ENCODE measurements around the gene CASP3.
"Not testable (repeated sequence)": the region's sequence is repeated elsewhere in the genome, so short reads cannot be mapped to it uniquely, and the experiment has no call there.

CASP3 gene

GRCh38 chr4:184662236-184662635 lies 13.0 kb upstream of the CASP3 start:
- DNase-seq: no peak

DNA sequence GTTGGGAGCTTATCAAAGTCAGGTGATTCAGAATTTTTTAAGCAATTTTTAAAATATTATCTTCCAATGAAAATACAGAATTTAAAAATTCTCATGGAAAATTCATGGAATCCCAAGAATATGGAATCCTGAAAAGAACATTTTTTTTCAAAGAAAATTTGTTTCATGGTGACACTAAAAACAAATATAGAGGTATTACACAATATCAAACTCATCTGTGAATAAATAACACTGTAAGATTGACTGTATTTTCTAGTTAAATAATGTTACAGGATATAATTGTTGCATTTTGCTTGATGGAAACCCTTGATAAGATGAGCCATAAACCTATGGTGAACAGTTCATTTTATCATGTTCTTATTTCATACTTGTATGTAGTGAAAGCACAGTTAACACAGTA lies 11.7 kb upstream of the CASP3 start:
- no peak for DNase-seq

DNA sequence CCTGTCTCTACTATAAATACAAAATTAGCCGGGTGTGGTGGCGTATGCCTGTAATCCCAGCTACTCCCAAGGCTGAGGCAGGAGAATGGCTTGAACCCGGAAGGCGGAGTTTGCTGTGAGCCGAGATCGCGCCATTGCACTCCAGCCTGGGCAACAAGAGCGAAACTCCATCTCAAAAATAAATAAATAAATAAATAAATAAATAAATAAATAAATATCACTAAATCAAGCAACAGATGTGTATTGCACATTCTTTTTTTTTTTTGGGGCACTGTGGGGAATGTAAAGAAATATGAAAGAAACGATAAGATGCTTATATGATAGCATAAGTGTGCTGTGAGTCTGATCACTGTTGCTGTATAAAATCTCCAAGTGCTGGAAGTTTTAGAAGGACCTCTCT lies 8.6 kb upstream of the CASP3 start:
- DNase-seq: not testable (repeated sequence)

GRCh38 chr4:184657144-184657543 lies 7.9 kb upstream of the CASP3 start:
- no peak for DNase-seq

DNA sequence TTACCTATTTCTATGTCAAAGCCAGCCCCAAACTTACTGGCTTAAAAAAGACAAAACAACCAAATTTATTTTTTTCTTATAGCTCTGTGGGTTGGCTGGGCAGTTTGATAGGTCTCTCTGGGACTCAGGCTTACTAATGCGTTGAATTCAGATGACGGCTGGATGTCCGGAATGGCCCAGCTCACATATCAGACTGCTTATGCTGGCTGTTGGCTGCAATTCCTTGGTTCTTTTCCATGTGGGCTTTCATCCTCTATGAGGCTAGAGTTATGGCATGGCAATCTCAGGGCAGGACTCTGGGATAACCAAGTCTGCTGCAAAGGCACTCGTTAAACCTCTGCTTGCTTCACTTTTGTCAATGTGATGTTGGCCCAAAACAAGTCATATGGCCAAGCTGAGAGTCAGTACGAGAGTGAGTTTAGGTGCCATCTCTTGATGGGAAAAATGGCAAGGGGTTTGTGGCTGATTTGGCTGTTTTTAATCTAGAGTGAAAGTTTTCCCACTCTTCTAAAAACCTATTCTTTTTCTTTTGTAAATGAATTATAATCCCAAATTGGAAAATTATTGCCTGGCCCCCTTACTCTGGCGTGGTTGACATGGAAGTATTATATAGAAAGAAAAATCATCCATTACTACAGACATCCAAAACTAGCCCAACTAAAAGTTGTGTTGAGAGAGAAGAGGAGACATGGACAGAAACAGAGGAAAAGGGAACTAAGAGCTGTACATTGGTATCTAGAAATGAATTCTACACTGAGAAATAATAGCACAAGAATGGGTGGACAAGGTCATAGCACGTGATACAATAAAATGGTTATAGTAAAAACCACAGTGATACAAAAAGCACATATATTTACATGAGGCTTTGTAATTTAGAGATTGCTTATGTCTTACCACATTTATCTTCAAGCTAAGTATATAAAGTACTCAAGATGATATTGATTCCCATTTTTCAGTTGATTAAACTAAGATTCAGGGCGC lies 6.9 kb upstream of the CASP3 start:
- DNase-seq: no peak

- no peak for DNase-seq
Measured at GRCh38 chr4:184653650-184654049, 4.4 kb upstream of the CASP3 start.

DNA sequence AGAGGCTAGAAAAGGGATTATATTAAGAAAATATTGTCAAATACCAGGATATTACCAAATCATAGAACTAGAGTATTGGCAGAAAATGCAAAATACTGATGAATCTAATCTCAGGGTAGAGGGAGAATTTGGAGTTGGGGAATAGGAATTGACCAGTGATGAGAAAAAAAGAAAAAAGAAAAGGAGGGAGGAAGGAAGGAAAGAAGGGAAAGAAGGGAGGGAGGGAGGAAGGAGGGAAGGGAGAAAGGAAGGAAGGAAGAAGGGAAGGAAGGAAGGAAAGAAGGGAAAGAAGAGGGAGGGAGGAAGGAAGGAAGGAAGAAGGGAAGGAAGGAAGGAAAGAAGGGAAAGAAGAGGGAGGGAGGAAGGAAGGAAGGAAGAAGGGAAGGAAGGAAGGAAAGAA lies 3.4 kb upstream of the CASP3 start:
- DNase-seq: not testable (repeated sequence)

GRCh38 chr4:184651899-184652298 lies 2.7 kb upstream of the CASP3 start:
- no peak for DNase-seq

GRCh38 chr4:184649971-184650855 lies 966 bp upstream of the CASP3 start:
- peak; percentile 24 for DNase-seq

DNA sequence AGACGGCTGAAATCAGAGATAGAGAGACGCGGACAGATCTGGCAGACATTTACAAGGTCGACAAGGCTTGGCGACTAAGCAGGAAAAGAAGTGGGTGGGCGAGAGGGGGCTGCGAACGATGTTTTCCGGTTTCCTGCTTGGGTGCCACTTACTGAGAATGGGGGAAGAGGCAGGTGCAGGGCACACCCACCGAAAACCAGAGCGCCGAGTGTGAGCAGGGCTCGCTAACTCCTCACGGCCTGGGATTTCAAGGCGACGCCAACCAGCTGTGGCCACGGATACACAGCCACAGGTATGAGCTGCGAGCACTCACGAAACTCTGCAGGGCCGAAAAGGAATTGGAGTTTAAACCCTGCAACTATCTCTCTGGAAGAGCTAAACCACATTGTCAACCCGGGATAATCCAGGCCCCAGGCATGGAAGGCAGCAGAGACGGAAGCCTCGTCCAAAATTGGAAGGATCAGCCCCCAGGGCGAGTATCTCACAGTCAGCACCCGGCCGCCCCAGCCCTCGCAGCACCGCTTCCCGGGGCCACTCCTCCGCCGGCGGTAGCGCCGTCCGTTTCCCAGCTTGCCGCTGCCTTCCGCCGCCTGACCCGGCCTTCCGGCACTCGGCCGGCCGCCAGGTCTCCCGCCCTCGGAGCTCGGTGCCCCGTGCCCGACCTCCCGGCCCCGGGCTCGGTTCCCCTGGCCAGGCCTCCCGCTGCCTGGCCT lies 778 bp downstream of the CASP3 start:
- DNase-seq: peak; percentile 19

DNA sequence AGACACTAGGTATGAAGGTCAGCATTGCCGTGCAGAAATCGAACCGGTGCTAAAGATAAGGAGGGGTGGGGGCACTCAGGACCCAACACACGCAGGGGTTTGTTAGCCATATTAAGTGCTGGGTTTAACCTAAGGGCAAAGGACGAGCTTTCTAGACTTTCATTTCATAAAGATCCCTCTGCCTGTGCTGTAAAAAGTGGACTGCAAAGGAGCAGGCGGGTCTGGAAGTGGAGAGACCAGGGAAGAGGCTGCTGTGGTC lies 1.3 kb downstream of the CASP3 start:
- no peak for DNase-seq

DNA sequence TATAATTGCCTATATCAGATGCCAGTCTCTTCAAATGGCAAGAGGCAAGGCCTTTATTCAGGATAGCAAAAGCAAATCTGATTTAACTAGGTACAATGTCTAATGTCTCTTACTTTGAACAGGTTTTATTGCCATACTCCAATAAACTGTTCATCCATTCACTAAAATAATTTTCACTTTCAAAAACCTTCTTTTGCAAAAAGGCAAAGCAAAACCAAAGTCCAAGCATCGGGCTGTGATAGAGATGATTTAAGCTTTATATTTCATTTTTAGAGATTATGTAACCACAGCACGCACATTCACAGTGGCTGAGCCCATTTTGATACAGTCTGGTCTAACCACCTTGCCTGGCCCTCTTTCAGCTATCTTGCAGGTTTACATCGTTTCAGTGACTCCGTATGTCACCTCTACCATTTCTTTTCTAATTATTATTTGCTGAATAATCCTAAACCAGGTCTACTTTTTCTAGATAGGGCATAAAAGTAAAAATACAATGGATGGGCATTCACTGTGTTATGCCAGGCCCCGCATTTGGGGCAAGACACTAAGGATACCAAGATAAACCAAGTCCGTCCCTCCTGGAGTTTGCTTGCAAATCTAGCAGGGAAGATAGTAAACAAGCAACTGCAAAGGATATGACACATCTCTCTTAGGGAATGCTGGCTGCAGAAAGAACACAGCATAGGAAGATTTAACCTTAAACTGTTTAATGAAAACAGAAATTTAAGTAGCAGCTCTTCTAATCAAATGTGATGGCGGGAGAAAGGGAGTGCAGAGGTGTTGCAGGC lies 1.8 kb downstream of the CASP3 start:
- no peak for DNase-seq

GRCh38 chr4:184645904-184646610 lies 3.2 kb downstream of the CASP3 start:
- DNase-seq: peak; percentile 27

DNA sequence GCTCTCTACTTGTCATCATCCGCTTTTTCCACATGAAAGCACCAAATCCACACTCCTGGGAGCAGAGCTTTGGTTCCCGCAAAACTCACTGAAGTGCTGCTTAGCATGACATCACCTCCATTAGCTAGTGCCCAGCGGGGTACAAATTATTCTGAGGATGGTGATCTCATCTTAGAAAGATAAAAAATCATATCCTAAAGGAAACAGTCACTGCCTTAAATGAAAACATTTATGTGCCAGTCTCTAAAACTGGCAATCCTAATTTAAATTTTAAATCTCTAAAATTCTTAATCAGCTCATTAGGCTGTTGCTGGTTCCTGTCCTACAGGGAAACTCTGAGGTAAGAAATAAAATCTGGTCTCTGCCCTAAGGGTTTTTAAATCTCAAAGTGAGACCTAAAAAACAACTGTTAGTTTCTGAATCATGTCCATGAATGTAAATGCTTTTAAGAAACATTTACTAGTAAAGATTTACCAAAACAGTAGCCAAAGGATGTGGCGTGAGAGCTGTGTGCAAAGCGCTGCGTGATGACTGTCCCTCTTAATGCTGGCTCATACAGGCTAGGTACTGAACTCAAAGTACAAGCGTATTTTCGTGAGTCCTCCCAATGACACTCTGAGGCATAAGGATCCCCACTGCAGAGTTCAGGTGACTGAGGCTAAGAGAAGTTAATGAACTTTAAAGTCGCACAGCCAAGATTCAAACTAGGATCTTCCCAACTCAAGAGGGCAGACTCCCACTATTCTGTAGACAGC lies 4.5 kb downstream of the CASP3 start:
- no peak for DNase-seq

- no peak for DNase-seq
Measured at GRCh38 chr4:184643731-184644130, 5.5 kb downstream of the CASP3 start.

DNA sequence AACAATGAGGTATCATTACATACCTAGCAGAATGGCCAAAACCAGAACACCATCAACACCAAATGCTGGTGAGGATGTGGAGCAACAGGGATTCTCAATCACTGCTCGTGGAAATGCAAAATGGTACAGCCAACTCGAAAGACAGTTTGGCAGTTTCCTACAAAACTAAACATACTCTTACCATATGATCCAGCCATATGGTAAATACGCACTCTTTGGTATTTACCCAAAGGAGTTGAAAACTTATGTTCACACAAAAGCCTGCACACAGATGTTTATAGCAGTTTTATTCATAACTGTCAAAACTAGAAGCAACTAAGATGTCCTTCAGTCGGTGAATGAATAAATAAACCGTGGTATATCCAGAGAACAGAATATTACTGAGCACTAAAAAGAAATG lies 7.8 kb downstream of the CASP3 start:
- no peak for DNase-seq

DNA sequence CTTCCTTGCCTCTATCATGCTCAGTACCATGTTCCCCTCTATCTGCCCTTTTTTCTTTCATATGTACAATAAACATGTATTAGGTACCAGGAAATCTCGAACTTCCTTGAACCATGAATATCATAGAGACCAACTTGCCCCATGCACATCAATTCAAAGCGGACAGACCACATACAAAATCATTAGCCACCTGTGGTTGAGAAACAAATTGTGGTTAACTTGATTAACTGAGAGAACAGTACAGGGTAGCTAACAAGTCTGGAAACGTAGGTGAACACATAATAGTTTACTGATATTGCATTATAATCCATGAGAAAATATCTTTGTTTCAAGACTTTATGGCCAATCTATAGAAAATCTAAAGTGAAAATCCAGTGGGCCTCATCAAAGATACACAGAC lies 8.2 kb downstream of the CASP3 start:
- no peak for DNase-seq

DNA sequence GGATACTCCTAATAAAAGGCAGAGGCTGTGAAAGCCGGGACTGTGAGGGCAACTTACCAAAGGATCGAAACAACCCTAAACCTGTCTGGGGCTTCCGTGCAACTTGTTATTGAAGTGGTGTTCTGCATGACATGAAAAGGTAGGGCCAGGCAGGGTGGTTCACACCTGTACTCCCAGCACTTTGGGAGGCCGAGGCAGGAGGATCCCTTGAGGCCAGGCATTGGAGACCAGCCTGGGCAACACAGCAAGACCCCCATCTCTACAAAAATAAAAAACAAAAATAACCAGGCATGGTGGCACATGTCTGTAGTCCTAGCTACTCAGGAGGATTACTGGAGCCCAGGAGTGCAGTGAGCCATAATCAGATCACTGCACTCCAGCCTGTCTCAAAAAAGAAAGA lies 12.3 kb downstream of the CASP3 start:
- no peak for DNase-seq

DNA sequence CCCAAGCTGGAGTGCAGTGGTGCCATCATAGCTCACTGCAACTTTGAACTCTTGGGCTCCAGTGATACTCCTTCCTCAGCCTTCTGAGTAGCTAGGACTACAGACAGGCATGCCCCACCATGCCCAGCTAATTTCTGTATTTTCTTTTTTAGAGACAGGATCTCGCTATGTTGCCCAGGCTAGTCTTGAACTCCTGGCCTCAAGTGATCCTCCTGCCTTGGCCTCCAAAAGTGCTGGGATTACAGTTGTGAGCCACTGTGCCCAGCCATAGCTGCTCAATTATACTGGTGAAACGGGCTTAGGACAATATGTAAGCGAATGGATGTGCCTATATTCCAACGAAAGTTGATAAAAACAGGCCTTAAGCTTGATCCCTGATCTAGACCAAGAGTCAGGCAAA lies 13.1 kb downstream of the CASP3 start:
- DNase-seq: no peak

DNA sequence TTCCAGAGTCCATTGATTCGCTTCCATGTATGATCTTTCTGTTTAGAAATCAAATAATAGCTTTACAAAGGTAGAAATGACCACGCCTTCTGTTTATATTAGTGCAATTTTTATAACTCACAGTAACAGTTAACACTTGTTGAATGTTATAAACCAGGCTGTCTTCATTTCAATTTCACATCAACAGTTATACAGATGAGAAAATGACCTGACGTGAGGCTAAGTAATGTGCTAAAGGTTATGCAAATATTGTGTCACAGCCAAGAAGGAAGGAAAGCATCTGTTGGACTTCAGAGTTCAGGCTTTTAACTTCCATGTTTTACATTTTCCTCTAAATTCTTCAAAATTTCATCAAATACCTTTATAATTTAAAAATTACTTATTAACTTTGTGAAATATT lies 13.9 kb downstream of the CASP3 start:
- no peak for DNase-seq

DNA sequence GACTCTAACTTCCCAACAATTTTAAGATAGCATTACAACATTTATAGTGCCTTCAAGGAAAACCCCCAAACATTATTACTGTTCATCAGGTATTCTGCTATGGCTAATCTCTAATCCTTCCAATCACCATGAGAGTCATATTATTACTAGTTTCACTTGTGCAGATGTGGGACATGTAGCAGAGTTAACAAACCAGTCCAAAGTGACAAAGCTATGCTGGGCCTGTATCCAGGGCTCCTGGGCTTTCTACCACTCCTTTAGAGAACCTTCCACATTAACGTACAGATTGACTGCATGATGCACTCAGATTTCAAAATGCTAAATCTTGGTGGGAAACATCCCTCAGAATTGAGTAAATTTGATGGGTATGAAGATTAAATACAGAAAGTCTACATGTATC lies 16.4 kb downstream of the CASP3 start:
- DNase-seq: no peak
